HG02943 (cell line): Measurements from ENCODE around the gene CRYBG1.
"Not testable (repeated sequence)": the region's sequence is repeated elsewhere in the genome, so short reads cannot be mapped to it uniquely, and the experiment has no call there.

Experiments used
- ATAC-seq: cut with Tn5 transposase; IDR thresholded peaks from one replicate; pipeline ENCODE4 v1.9.1; 2021; ENCODE audit warnings: mild to moderate bottlenecking, low read depth, moderate library complexity; ENCODE audit not compliant: unreplicated experiment

Gene CRYBG1

DNA sequence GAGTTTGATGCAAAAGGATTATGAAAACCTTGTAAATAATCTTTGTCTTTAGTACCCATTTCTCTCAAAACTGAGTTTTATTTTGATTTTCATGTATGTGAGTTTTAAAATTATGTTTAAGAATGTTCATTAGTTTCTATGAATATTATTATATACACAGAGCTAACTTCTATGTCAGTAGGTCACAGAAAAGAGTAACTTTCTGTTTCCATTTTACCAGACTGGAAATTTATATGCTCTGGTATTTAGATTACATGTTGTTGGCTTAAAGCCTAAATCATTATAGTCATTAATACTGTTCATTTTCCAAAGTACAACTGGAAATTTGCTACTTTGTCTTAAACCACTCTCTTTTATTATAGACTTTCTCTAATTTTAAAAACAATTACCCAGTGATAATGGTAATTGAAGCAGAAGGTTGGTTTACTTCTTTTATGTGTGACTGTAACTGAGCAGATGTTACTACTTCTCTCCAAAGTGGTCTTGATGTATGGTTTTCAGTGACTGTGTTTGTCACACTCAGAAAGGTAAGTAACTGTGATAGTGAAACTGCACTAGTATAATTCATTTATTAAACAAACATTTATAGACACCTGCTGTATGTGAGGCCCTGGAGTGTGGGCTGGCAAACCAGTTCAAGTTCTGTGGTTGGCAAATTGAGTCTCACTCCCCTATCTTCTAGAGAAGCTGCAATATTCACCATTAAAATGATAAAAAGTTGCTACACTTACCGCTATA, 13.2 kb downstream of the CRYBG1 start:
- ATAC-seq = no peak

DNA sequence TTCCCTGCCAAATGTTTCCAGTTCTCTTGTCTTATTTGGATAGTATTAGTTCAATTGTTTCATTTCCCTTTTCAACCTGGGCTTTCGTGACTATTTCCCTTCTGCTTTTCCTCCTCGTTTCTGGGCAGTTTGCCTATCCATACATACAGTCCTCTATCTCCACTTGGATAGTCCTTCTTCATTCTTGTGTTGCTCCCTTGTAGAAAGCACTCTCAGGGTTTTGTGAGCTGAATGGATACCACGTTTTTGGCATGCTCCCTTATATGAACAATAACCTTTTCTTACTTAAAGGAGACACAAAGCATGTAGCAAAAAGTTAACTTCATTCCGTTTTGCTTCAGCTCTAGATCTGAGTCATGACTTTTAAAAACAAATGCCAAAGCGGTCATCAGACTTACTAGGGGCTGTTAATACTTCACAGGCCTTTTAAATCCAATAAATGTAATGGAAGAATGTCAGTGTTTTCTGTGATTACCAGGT, 16.6 kb downstream of the CRYBG1 start:
- ATAC-seq = no peak

DNA sequence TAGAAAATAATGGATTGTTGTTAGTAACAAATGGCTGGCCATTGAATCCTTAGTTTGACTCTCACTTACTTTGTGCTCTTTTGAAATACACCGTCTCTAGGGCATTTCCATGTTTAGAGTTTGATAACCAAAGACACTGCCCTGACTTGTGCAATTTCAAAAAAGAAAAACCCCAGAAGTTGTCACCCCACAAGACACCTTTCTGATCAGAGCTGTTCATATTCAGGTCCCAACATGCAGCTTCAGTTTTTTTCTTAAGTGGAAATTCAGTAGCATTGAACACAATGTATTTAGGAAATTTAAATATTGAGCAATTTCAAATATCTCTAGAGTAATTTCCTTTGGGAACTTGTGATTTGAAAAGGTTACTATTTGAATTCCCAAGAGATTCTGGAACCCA, 19.4 kb downstream of the CRYBG1 start:
- no peak for ATAC-seq

DNA sequence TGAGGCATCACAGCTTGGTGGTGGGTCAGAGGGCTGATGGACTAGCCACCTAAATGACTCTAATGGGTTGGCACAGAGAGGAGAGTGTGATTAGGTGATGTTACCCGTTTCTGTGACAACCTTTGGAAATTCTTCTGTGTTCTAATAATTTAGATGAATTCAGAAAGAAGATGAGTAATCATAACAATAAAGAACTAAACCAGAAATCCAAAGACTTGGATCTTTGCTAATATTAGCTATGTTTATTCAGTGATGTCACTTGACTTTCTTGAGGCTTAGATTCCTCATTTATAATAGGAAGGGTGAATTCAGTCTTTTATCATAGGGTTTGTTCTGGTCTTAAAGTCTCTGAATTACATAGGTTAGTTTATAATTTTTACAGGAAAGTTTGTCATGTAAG, 19.9 kb downstream of the CRYBG1 start:
- ATAC-seq = no peak

DNA sequence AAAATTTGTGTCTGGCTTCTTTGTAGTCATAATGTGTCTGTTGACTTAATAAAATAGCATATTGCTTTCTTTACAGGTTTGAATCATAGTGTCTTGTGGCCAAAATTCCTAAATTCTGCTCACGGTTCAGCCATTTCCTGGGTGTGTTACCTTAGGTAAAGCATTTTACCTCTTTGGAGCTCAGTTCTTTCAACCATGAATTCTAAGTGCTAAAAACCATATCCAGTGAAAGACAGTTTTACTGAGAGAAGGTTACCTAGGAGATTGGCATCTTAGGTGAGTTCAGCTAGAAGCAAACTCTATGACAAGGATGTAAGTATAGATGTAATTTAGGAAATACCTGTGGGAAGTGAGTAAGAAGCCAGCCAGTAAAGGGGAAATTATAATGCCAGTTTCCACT, 20.7 kb downstream of the CRYBG1 start:
- no peak for ATAC-seq

DNA sequence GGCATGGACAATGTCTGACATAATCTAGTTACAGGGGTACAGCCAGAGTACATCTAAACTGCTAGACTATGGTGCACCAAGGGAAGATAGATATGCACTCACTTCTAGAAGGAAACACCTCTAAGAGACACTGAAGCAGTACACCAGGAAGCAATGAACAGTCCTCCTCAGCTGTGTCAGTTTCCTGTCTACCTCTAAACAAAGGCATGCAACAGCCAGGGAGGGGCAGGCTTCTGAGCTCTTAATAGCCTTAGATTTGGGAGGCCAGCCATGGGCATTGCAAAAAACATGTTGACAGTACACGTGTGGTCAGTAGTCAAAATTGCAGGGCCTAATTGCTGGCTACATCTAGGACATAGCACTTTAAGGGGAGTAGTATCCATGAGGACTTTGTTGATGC, 21.4 kb downstream of the CRYBG1 start:
- no peak for ATAC-seq

DNA sequence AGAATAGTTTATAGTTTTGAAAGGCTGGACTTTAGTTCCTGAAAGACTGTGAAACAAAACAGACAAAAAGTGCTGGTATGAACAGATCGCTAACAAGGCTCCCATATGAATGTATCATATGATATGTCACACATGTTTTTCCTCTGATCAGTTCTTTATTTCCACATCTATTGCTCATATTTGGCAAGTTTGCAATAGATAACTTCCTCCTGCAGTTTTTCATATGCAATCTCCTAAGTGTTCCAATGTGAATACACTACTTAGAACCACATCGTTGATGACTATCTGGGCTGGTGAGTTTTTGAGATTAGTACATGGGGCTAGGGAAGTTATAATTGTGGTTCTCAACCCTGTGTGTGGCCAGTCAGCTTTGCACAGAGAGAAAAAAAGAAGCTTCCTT, 23.1 kb downstream of the CRYBG1 start:
- no peak for ATAC-seq

DNA sequence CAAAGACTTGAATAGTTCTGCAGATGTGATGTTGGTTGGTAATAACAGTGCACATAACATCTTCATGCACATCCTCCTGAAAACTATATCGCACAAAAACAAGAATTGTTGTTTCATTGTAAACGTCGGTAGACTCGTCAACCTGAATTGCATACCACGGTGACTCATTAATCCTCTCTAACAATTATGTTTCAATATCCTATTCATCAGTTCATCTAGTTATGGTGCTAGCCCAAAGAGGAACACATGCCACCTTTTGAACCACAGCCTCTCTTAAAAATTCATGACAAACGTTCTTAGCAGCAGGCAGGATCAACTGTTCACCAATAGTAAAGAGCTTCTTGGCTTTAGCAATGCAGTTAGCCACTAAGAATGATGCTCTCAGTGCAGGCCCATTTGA, 25.0 kb downstream of the CRYBG1 start:
- ATAC-seq = no peak

DNA sequence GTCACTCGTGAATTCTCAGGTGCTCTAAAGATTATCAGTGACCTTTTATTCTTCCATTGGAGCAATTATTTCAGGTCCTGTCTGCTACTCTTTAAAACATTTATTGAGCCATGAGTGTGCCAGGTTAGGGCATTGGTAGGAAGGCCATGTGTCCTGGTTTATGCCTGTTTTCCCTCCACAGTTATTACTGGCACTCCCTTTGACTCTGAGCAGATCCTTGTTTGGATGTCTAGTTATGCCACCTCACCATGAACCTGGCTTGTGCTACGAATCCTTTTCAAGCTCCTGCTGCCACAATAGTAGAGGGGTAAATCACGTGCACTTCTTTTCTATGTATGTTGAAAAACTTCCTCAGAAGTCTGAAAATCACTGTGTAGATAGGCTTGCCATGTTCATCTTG, 27.4 kb downstream of the CRYBG1 start:
- no peak for ATAC-seq

DNA sequence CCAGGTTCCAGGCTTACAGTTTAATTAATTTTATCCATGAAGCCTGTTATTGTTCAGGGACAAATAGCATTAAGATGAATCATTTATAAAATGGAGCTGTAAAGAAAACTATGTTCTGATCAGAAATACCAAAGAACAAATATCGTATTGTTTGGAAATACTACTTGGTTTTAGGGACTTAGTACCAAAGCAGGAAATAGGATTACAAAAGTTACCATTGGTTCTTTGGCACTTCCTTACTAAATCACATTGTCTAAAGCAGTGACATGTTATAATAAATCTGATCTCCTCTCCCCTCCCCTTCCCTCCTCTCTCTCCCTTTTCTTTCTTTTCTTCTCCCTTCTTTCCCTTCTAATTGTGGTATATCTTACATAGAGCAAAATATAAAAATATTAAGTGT, 29.6 kb downstream of the CRYBG1 start:
- no peak for ATAC-seq

DNA sequence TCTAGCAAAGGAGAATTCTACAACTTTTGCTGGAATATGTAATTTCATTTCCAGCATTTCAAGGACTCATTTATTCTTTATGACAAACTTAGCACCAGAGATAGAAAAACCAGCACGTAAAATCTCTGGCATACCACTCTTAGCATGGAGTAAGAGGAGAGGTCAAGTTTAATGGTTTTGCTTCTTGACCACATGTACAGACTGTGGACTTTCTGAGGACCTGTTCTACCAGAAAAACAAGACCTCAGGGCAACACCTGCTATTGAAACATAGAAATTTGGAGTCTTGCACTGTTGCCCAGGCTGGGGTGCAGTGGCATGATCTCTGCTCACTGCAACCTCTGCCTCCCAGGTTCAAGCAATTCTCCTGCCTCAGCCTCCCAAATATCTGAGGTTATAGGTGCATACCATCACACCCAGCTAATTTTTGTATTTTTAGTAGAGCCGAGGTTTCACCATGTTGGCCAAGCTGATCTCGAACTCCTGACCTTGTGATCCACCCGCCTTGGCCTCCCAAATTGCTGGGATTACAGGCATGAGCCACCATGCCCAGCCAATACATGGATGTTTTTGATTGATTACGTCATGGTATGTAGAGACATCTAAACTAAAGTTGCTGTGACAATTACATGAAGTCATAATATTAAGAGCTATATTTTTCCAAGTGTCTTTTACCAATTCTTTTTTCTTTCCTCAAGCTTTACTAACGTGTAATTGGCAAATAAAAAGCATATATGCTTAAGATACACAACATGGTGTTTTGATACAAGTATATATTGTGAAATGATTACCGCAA, 36.1 kb downstream of the CRYBG1 start:
- ATAC-seq = no peak

DNA sequence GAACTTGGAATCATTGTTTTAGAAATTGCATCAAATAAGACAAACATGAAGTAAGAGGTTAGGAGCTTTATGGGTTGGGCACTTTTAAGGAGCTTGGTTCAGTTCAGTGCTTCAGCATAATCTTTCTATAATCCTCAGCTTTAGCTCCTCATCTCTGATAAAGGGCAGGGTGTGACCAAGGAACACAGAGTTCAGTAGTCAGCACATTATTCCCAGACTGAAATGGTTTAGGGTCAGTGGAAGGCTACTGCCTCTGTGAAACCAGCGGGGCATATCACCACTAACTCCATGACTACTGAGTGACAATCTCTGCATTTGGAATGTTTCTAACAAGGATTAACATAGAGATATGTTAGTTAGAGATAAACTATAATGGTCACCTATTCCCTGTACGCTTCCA, 36.9 kb downstream of the CRYBG1 start:
- no peak for ATAC-seq

DNA sequence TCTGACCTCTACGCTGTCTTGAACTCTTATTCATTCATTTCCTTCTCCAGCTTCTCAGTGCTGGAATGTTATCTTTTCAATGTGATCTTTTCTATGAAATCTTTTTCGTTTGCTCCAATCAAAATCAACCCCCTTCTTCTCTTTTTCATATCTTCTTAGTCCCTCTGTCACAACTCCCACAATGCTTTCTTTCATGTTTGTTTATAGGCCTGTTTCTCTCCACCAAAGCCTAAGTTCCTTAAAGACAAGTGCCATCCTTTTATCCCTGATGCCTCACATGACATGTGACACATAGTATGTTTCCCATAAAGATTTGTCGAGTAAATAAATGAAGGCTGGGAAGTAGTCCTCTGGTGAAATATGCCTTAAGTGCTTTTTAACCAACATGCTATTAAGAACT, 38.1 kb downstream of the CRYBG1 start:
- ATAC-seq = no peak

DNA sequence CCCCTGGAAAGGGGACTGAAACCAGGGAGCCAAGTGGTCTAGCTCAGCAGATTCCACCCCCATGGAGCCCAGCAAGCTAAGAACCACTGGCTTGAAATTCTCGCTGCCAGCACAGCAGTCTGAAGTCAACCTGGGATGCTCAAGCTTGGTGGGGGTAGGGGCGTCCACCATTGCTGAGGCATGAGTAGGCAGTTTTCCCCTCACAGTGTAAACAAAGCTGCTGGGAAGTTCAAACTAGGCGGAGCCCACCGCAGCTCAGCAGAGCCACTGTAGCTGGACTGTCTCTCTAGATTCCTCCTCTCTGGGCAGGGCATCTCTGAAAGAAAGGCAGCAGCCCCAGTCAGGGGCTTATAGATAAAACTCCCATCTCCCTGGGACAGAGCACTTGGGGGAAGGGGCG, 44.5 kb downstream of the CRYBG1 start:
- ATAC-seq = not testable (repeated sequence)

DNA sequence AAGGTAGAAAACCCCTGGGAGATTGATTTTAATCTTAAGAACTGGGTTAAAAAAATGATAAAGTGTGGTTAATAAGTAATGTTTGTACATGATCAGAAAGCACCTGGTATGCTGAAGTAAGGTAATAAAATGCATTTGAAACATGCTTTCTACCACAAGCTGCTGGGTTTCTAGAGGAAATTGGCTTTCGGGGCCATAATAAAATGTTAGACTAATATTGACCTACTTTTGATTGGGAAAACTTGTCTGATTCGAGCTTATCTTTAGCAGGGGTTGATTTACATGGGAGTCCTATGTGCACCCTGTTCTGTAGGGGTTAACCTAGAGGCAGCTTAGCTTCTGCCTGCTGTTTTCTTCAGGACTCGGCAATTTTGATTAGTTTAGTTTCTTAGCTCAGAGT, 50.5 kb downstream of the CRYBG1 start:
- ATAC-seq = no peak

DNA sequence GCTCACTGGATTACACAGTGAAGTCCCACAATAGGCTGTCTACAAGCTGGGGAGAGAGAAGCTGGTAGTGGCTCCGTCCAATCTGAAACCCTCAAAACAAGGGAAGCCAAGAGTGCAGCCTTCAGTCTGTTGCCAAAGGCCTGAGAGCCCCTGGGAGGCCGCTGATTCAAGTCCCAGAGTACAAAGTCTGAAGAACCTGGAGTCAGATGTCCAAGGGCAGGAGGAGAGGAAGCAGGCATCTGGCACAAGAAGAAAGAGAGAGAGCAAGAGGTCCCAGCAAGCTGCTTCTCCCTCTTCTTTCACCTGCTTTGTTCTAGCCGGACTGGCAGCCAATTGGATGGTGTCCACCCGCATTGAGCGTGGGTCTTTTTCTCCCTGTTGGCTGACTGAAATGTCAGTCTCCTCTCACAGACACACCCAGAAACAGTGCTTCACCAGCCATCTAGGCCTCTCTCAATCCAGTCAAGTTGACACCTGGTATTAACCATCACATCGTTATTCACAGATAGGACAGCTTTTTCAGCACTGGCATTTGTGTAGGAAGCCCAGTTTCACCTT, 51.2 kb downstream of the CRYBG1 start:
- no peak for ATAC-seq

DNA sequence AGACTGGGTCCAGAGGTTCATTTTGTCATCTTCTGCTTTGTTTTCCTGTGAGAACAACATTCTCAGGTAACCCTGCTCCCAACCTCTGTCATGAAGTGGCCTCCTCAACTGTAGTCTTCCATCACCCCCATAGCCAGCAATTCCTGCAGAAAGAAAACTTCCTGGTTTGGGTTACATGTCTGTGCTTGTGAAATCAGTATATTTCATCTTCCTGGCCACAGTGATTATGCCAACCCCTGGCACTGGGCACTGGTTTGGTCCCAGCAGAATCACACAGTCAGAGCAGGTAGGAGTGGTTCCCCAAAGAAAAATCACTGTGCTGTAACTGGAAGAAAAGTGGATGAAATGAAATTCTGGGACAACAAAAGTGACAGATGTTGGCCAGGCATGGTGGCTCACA, 52.5 kb downstream of the CRYBG1 start:
- no peak for ATAC-seq

DNA sequence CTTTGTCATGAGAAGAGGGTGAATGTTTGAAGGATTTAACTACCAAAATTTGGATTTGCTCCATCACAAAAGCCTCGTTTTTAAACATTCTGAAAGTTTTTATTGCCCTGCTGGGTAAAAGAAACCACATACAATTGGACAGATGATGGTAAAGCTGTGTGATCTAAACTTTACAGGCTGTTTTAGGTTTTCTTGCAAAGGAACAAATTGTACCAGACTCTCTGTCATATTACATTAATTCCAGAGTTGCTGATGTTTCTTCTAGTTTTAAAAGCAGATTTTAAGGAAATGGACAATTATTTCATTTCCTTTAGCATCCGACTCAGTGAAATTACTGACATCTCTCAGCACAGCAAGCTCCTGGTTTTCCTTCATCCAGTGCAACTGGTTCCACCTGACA, 53.2 kb downstream of the CRYBG1 start:
- no peak for ATAC-seq

DNA sequence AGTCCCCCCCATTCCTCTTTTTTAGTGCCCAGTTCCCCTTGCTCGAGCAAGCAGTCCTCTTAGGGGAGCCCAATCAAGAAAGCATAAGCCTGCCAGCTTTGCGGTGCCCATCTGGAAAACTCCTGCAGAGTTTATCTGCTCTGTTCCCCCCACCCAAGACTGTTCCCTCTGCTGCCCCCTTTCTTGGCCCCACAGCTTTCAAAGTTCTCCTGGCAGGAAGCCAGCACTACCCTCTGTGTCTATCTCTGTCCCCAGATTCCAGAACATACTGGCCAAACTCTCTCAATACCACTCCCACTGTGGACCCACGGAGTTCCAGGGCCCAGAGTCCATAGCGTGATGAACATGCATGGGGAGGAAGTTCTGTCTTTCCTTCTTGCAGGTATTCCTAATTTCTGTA, 55.4 kb downstream of the CRYBG1 start:
- ATAC-seq = no peak

DNA sequence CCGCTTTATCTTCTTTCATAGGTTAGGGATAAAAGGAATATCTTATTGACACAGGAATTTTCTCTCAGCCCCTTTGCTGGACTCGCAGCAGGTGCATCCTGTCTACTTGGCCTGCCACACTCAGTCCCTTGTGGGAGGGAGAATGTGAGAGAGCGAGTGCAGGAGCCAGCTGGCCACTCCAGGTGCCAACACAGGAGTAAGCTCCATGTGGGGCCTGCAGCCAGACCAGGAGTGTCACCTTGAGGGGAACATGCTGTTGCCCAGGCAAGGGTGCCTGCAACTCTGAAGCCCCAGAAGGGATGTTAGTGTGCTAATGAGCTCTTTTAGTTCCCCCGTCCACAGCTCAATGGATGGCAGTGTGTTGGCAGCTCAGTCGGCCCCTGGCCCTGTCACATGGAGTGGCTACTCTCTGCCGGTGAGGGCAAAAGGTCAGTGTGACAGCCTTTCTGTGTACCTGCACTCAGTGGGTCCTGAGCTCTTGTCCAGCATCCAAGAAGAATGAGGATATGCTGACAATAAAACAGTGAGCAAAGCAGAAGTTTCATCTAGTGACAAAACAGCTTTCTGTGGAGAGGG, 57.1 kb downstream of the CRYBG1 start:
- ATAC-seq = no peak

DNA sequence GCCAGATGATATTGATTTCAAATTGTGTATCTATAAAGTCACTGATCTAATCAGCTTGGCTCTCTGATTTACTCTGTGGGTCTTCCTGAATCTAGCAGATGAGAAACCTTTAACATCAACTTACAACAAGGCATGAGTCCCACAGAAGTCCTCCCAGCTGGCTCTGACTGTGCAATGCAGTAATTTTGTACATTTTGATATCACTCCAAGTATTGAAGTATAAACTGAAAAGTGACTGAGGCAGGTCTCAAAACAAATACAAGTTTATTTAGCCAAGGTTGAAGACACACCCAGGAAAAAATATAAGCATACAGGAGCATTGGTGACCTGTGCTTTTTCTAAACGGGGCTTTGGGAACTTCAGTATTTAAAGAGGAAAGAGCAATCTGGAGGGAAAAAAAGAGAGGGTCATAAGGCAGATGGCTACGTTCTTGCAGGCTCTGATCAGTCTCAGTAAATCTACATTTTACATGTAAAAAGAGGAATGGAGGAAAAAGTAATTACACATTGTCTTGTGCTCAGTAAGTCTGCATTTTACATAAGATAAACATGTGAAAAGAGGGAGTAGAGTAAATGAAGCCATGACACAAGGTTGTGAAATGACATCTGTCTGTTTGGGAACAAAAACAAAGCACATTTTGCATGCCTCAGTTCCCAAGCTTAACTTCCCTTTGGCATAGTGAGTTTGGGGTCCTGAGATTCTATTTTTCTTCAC, 59.5 kb downstream of the CRYBG1 start:
- no peak for ATAC-seq
